ENCODE data around the gene FZR1.

The FZR1 gene

GRCh38 chr19:3482507-3483225 lies 23.4 kb upstream of the FZR1 start:
- H3K27ac ChIP-seq: no peak overlapping the region
- H2AFZ ChIP-seq (ENCODE audit: low read depth): no peak overlapping the region
- H4K20me1 ChIP-seq (ENCODE audit: insufficient read depth): no peaks in the 10 kb centered on the region
- peaks cover 6% of the 10 kb centered on the region for H3K4me1 ChIP-seq (ENCODE audit: low read depth, poor library complexity, severe bottlenecking)
- H3K4me3 ChIP-seq (IDR thresholded peaks at IDR 0.05; ENCODE audit: insufficient read depth, low read depth, low read length): no peak overlapping the region
- TF ChIP-seq CTCF (conservative IDR thresholded peaks at IDR 0.05; ENCODE audit: low read depth, low read length): no peak
- no peak overlapping the region for H3K4me2 ChIP-seq
- H3K9ac ChIP-seq: no peak overlapping the region
- peaks cover 41% of the 10 kb centered on the region for H3K27me3 ChIP-seq (ENCODE audit: insufficient read depth, low read depth)
- H3K79me2 ChIP-seq (ENCODE audit: insufficient read depth, low read depth): no peaks in the 10 kb centered on the region
- no peaks in the 10 kb centered on the region for H3K36me3 ChIP-seq (ENCODE audit: insufficient read depth)

GRCh38 chr19:3483226-3483628 lies 22.9 kb upstream of the FZR1 start, which contains the start of gene SMIM44:
Gene SMIM44 (minus strand): TSS chr19:3483441. CDS start chr19:3483403, 38 bp downstream.
- Histone ChIP-seq H3K9ac (no peak within 1 kb of the TSS), H3K4me2 (no peak within 1 kb of the TSS), H3K4me3 (IDR thresholded peaks at IDR 0.05; ENCODE audit: insufficient read depth, low read depth, low read length) (no peak within 1 kb of the TSS), H3K36me3 (ENCODE audit: insufficient read depth) (no peaks in the 10 kb centered on the region), H3K27ac (no peak within 1 kb of the TSS), H3K27me3 (ENCODE audit: insufficient read depth, low read depth) (peaks cover 41% of the 10 kb centered on the region), H2AFZ (ENCODE audit: low read depth) (no peak within 1 kb of the TSS), H4K20me1 (ENCODE audit: insufficient read depth) (no peaks in the 10 kb centered on the region), H3K79me2 (ENCODE audit: insufficient read depth, low read depth) (no peaks in the 10 kb centered on the region), H3K4me1 (ENCODE audit: low read depth, poor library complexity, severe bottlenecking) (peaks cover 6% of the 10 kb centered on the region)
- TF ChIP-seq CTCF (conservative IDR thresholded peaks at IDR 0.05; ENCODE audit: low read depth, low read length): no peak

- no peak overlapping the region for H3K9ac ChIP-seq
- H3K27me3 ChIP-seq (ENCODE audit: insufficient read depth, low read depth): no peaks in the 10 kb centered on the region
- no peaks in the 10 kb centered on the region; the same call in 1 of the 2 replicates for H3K79me2 ChIP-seq (ENCODE audit: insufficient read depth, low read depth)
- H3K27ac ChIP-seq: no peak overlapping the region
- H4K20me1 ChIP-seq (ENCODE audit: insufficient read depth): no peaks in the 10 kb centered on the region
- TF ChIP-seq CTCF (conservative IDR thresholded peaks at IDR 0.05; ENCODE audit: low read depth, low read length): no peak
- H3K4me2 ChIP-seq: no peak overlapping the region
- H3K4me1 ChIP-seq (ENCODE audit: low read depth, poor library complexity, severe bottlenecking): no peaks in the 10 kb centered on the region
- H2AFZ ChIP-seq (ENCODE audit: low read depth): no peak overlapping the region
- H3K4me3 ChIP-seq (IDR thresholded peaks at IDR 0.05; ENCODE audit: insufficient read depth, low read depth, low read length): no peak overlapping the region
- H3K36me3 ChIP-seq (ENCODE audit: insufficient read depth): no peaks in the 10 kb centered on the region
These were observed 14.6 kb upstream of the FZR1 start for GRCh38 chr19:3491396-3492119.

- peaks cover 7% of the 10 kb centered on the region; the same call in 1 of the 2 replicates for H3K79me2 ChIP-seq (ENCODE audit: insufficient read depth, low read depth)
- H3K4me3 ChIP-seq (IDR thresholded peaks at IDR 0.05; ENCODE audit: insufficient read depth, low read depth, low read length): no peak overlapping the region
- no peaks in the 10 kb centered on the region for H3K36me3 ChIP-seq (ENCODE audit: insufficient read depth)
- no peaks in the 10 kb centered on the region for H4K20me1 ChIP-seq (ENCODE audit: insufficient read depth)
- no peak for TF ChIP-seq CTCF (conservative IDR thresholded peaks at IDR 0.05; ENCODE audit: low read depth, low read length)
- no peak overlapping the region for H3K4me2 ChIP-seq
- H3K27ac ChIP-seq: no peak overlapping the region
- H3K4me1 ChIP-seq (ENCODE audit: low read depth, poor library complexity, severe bottlenecking): no peaks in the 10 kb centered on the region
- H3K9ac ChIP-seq: no peak overlapping the region
- H3K27me3 ChIP-seq (ENCODE audit: insufficient read depth, low read depth): no peaks in the 10 kb centered on the region
- no peak overlapping the region for H2AFZ ChIP-seq (ENCODE audit: low read depth)
These were observed 13.8 kb upstream of the FZR1 start for GRCh38 chr19:3492131-3492839.

Measured in KMS-11 (cell line).